WI38 (cell line): ENCODE results near the gene TSPO2.

ENCODE experiments used
- H3K4me3 ChIP-seq: 2 replicates; pipeline ENCODE4 v1.5.1; 2011; ENCODE audit warnings: low read depth, mild to moderate bottlenecking, control low read depth, low read length
- CTCF ChIP-seq: IDR thresholded peaks from 2 replicates; pipeline ENCODE4 v1.5.1; 2012; ENCODE audit warnings: low read depth, mild to moderate bottlenecking, control low read depth, low read length

TSPO2 gene

GRCh38 chr6:41073203-41073967 is 31.1 kb downstream of the TSPO2 start:
- peak overlapping the region; percentile 92 for H3K4me3 ChIP-seq
- peak; percentile 16; the same call in 1 of the 2 replicates for TF ChIP-seq CTCF

- no peak for TF ChIP-seq CTCF
- peak overlapping the region; percentile 92 for H3K4me3 ChIP-seq
Measured at GRCh38 chr6:41073968-41074691, 31.9 kb downstream of the TSPO2 start.

GRCh38 chr6:41074692-41075436 is 32.6 kb downstream of the TSPO2 start:
- peak overlapping the region; percentile 92 for H3K4me3 ChIP-seq
- TF ChIP-seq CTCF, result no peak

- no peak overlapping the region for H3K4me3 ChIP-seq
- TF ChIP-seq CTCF, result no peak
Measured at GRCh38 chr6:41075651-41076626, 33.7 kb downstream of the TSPO2 start.

GRCh38 chr6:41077536-41077935 is 35.3 kb downstream of the TSPO2 start:
- no peak for TF ChIP-seq CTCF
- H3K4me3 ChIP-seq, result no peak overlapping the region

- H3K4me3 ChIP-seq, result no peak overlapping the region
- TF ChIP-seq CTCF, result no peak
Measured at GRCh38 chr6:41078101-41078500, 35.8 kb downstream of the TSPO2 start.
